Endothelial cell of hepatic sinusoid (primary cell): ENCODE results near the gene IL6ST.
"Not testable (repeated sequence)": the region's sequence is repeated elsewhere in the genome, so short reads cannot be mapped to it uniquely, and the experiment has no call there.

ENCODE experiments used
- in situ Hi-C: cut with HindIII; loops from 2 replicates; pipeline ENCODE4 v1.10.0; 2017; ENCODE audit warnings: low sequenced_read_pairs

Gene IL6ST

GRCh38 chr5:55994495-55994997 is at the start of gene IL6ST:
Gene IL6ST (minus strand): TSS chr5:55994963. CDS start chr5:55976278, 18,685 bp downstream.
- in situ Hi-C loops, result no loop called here

GRCh38 chr5:56039985-56040384 is 45.2 kb upstream of the IL6ST start:
- in situ Hi-C loops, result no loop called here

- in situ Hi-C loops, result not testable (repeated sequence)
Observed at GRCh38 chr5:56038206-56038605, 43.4 kb upstream of the IL6ST start.

GRCh38 chr5:56037531-56038010 is 42.8 kb upstream of the IL6ST start:
- in situ Hi-C loops, result no loop called here

- in situ Hi-C loops, result not testable (repeated sequence)
Observed at GRCh38 chr5:56035394-56035793, 40.6 kb upstream of the IL6ST start.

GRCh38 chr5:56029871-56030630 is 35.3 kb upstream of the IL6ST start:
- in situ Hi-C loops, result not testable (repeated sequence)

GRCh38 chr5:56029457-56029856 is 34.7 kb upstream of the IL6ST start:
- in situ Hi-C loops, result no loop called here

- in situ Hi-C loops, result no loop called here
Observed at GRCh38 chr5:56028708-56029107, 33.9 kb upstream of the IL6ST start.

GRCh38 chr5:56026863-56027300 is 32.1 kb upstream of the IL6ST start:
- in situ Hi-C loops, result no loop called here

GRCh38 chr5:56025151-56025885 is 30.6 kb upstream of the IL6ST start:
- in situ Hi-C loops, result no loop called here

- in situ Hi-C loops, result no loop called here
Observed at GRCh38 chr5:56024810-56025150, 30.0 kb upstream of the IL6ST start.

GRCh38 chr5:56023296-56023695 is 28.5 kb upstream of the IL6ST start:
- in situ Hi-C loops, result no loop called here

GRCh38 chr5:56019306-56020272 is 24.8 kb upstream of the IL6ST start:
- in situ Hi-C loops, result no loop called here

GRCh38 chr5:56018832-56019231 is 24.1 kb upstream of the IL6ST start:
- in situ Hi-C loops, result no loop called here

- in situ Hi-C loops, result not testable (repeated sequence)
Observed at GRCh38 chr5:56014701-56015100, 19.9 kb upstream of the IL6ST start.

- in situ Hi-C loops, result not testable (repeated sequence)
Observed at GRCh38 chr5:56013939-56014338, 19.2 kb upstream of the IL6ST start.

- in situ Hi-C loops, result no loop called here
Observed at GRCh38 chr5:56012281-56012963, 17.7 kb upstream of the IL6ST start.

GRCh38 chr5:56011835-56012234 is 17.1 kb upstream of the IL6ST start:
- in situ Hi-C loops, result no loop called here

- in situ Hi-C loops, result no loop called here
Observed at GRCh38 chr5:56010431-56010830, 15.7 kb upstream of the IL6ST start.

GRCh38 chr5:56006600-56006999 is 11.8 kb upstream of the IL6ST start:
- in situ Hi-C loops, result no loop called here
